ENCODE results near the gene DCBLD1.

The DCBLD1 gene

DNA sequence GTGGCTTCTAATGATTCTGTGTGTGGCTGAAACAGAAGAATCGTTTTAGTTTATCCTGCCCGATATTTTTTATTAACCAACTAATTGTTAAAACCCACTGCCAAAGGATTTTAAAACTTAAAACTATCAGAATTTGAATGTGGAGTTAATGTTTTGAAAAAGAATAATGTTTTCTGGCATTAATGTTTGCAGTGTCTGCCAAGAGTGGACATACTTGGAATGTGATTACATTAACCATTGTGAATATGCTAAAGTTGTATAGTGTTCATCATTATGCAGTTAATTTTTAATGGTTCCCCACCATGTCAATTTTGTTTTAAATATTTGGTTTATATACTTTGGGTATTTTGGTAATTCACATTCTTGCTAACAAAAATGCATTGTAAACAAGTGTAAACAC lies 24.4 kb downstream of the DCBLD1 start:
- Histone ChIP-seq H3K4me1 (ENCODE audit: control insufficient read depth, insufficient read depth, low read length) (no peaks in the 10 kb centered on the region), H3K27ac (ENCODE audit: extremely low read depth, low read depth, low read length) (no peak overlapping the region), H3K36me3 (ENCODE audit: control insufficient read depth in 2 of 2, insufficient read depth in 1 of 2, low read length in 2 of 2) (peaks cover 0 to 34% of the 10 kb centered on the region in 2 experiments; a peak in 1 of 3 replicates), H3K9me3 (ENCODE audit: control insufficient read depth, insufficient read depth, low read depth, low read length) (no peaks in the 10 kb centered on the region), H3K4me3 (ENCODE audit: low read depth, low read length) (no peak overlapping the region)
- ChIA-PET CTCF (no interaction called here), POLR2A (no interaction called here)
- TF ChIP-seq, protein P1, sequence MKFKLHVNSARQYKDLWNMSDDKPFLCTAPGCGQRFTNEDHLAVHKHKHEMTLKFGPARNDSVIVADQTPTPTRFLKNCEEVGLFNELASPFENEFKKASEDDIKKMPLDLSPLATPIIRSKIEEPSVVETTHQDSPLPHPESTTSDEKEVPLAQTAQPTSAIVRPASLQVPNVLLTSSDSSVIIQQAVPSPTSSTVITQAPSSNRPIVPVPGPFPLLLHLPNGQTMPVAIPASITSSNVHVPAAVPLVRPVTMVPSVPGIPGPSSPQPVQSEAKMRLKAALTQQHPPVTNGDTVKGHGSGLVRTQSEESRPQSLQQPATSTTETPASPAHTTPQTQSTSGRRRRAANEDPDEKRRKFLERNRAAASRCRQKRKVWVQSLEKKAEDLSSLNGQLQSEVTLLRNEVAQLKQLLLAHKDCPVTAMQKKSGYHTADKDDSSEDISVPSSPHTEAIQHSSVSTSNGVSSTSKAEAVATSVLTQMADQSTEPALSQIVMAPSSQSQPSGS (tag by site-specific recombination; IDR thresholded peaks at IDR 0.05; ENCODE audit: low read depth) = no peak
- TF ChIP-seq ZNF623 (tag by site-specific recombination; IDR thresholded peaks at IDR 0.05) (no peak), ZNF596 (tag by site-specific recombination; IDR thresholded peaks at IDR 0.05) (no peak), SETDB1 (IDR thresholded peaks at IDR 0.05; ENCODE audit: insufficient read length, low read length) (no peak), ZNF114 (tag by site-specific recombination; IDR thresholded peaks at IDR 0.05) (no peak), ZNF133 (tag by site-specific recombination; IDR thresholded peaks at IDR 0.05) (no peak), ZNF394 (tag by site-specific recombination; IDR thresholded peaks at IDR 0.05; ENCODE audit: borderline replicate concordance) (no peak)
- TF ChIP-seq, protein P2, sequence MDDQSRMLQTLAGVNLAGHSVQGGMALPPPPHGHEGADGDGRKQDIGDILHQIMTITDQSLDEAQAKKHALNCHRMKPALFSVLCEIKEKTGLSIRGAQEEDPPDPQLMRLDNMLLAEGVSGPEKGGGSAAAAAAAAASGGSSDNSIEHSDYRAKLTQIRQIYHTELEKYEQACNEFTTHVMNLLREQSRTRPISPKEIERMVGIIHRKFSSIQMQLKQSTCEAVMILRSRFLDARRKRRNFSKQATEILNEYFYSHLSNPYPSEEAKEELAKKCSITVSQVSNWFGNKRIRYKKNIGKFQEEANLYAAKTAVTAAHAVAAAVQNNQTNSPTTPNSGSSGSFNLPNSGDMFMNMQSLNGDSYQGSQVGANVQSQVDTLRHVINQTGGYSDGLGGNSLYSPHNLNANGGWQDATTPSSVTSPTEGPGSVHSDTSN (CRISPR knock-in tag; IDR thresholded peaks at IDR 0.05) = no peak
- TF ChIP-seq, protein P3, sequence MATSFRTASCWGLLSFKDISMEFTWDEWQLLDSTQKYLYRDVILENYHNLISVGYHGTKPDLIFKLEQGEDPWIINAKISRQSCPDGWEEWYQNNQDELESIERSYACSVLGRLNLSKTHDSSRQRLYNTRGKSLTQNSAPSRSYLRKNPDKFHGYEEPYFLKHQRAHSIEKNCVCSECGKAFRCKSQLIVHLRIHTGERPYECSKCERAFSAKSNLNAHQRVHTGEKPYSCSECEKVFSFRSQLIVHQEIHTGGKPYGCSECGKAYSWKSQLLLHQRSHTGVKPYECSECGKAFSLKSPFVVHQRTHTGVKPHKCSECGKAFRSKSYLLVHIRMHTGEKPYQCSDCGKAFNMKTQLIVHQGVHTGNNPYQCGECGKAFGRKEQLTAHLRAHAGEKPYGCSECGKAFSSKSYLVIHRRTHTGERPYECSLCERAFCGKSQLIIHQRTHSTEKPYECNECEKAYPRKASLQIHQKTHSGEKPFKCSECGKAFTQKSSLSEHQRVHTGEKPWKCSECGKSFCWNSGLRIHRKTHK (tag by site-specific recombination; IDR thresholded peaks at IDR 0.05) = no peak
- TF ChIP-seq, protein P4, sequence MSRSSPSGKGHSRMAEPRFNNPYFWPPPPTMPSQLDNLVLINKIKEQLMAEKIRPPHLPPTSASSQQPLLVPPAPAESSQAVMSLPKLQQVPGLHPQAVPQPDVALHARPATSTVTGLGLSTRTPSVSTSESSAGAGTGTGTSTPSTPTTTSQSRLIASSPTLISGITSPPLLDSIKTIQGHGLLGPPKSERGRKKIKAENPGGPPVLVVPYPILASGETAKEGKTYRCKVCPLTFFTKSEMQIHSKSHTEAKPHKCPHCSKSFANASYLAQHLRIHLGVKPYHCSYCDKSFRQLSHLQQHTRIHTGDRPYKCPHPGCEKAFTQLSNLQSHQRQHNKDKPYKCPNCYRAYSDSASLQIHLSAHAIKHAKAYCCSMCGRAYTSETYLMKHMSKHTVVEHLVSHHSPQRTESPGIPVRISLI (tag by site-specific recombination; IDR thresholded peaks at IDR 0.05) = no peak
- TF ChIP-seq, protein P5, sequence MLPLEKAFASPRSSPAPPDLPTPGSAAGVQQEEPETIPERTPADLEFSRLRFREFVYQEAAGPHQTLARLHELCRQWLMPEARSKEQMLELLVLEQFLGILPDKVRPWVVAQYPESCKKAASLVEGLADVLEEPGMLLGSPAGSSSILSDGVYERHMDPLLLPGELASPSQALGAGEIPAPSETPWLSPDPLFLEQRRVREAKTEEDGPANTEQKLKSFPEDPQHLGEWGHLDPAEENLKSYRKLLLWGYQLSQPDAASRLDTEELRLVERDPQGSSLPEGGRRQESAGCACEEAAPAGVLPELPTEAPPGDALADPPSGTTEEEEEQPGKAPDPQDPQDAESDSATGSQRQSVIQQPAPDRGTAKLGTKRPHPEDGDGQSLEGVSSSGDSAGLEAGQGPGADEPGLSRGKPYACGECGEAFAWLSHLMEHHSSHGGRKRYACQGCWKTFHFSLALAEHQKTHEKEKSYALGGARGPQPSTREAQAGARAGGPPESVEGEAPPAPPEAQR (tag by site-specific recombination; IDR thresholded peaks at IDR 0.05) = no peak

DNA sequence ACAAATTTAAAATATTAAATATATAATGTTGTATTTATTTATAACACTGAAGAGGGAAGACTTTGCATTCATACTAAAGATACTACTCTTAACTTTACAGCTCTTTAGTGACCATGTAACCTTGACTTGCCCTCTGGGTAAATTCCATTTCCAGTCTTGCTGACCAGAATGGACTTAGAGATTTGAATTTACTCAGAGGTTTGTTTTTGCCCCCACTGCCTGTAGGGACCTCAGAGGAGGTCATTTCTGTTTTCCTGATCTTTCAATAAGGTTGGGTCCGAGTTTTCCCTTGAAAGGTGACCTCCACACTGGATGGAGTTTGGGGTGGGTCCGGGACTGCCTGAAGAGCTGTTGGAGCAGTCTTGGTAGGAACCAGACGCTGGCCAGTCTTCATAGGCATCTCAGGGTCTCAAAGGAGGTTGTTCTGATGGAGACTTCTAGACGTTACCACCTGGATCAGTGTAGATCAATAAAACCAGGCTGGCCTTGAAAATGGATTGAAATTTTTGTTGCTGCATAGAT lies 26.0 kb downstream of the DCBLD1 start:
- no peak overlapping the region for H3K4me3 ChIP-seq (ENCODE audit: low read depth, low read length)
- H3K27ac ChIP-seq (ENCODE audit: extremely low read depth, low read depth, low read length) = no peak overlapping the region
- CTCF ChIA-PET = no interaction called here
- peaks cover 0 to 34% of the 10 kb centered on the region in 2 experiments; a peak in 1 of 3 replicates for H3K36me3 ChIP-seq (ENCODE audit: control insufficient read depth in 2 of 2, insufficient read depth in 1 of 2, low read length in 2 of 2)
- POLR2A ChIA-PET = no interaction called here
- peaks cover 4% of the 10 kb centered on the region; the same call in 1 of the 2 replicates for H3K4me1 ChIP-seq (ENCODE audit: control insufficient read depth, insufficient read depth, low read length)
- no peaks in the 10 kb centered on the region for H3K9me3 ChIP-seq (ENCODE audit: control insufficient read depth, insufficient read depth, low read depth, low read length)
- TF ChIP-seq ZNF670 (tag by site-specific recombination; IDR thresholded peaks at IDR 0.05; ENCODE audit: low read depth) = no peak
- TF ChIP-seq, protein P2 (CRISPR knock-in tag; IDR thresholded peaks at IDR 0.05) = no peak
- TF ChIP-seq RBAK (tag by site-specific recombination; IDR thresholded peaks at IDR 0.05) = no peak
- TF ChIP-seq EGR2 (tag by site-specific recombination; IDR thresholded peaks at IDR 0.05; ENCODE audit: low read depth) = no peak
- TF ChIP-seq, protein P6, sequence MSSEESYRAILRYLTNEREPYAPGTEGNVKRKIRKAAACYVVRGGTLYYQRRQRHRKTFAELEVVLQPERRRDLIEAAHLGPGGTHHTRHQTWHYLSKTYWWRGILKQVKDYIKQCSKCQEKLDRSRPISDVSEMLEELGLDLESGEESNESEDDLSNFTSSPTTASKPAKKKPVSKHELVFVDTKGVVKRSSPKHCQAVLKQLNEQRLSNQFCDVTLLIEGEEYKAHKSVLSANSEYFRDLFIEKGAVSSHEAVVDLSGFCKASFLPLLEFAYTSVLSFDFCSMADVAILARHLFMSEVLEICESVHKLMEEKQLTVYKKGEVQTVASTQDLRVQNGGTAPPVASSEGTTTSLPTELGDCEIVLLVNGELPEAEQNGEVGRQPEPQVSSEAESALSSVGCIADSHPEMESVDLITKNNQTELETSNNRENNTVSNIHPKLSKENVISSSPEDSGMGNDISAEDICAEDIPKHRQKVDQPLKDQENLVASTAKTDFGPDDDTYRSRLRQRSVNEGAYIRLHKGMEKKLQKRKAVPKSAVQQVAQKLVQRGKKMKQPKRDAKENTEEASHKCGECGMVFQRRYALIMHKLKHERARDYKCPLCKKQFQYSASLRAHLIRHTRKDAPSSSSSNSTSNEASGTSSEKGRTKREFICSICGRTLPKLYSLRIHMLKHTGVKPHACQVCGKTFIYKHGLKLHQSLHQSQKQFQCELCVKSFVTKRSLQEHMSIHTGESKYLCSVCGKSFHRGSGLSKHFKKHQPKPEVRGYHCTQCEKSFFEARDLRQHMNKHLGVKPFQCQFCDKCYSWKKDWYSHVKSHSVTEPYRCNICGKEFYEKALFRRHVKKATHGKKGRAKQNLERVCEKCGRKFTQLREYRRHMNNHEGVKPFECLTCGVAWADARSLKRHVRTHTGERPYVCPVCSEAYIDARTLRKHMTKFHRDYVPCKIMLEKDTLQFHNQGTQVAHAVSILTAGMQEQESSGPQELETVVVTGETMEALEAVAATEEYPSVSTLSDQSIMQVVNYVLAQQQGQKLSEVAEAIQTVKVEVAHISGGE (tag by site-specific recombination; conservative IDR thresholded peaks at IDR 0.05; ENCODE audit: low read depth) = no peak
- TF ChIP-seq ZNF302 (tag by site-specific recombination; IDR thresholded peaks at IDR 0.05; ENCODE audit: low read depth) = no peak
- TF ChIP-seq GLIS2 (tag by site-specific recombination; IDR thresholded peaks at IDR 0.05) = no peak
- TF ChIP-seq ZNF350 (tag by site-specific recombination; IDR thresholded peaks at IDR 0.05) = no peak
- no peak for TF ChIP-seq ZNF837 (tag by site-specific recombination; IDR thresholded peaks at IDR 0.05)
- no peak for TF ChIP-seq ZNF626 (tag by site-specific recombination; IDR thresholded peaks at IDR 0.05)
- no peak for TF ChIP-seq ZBTB48 (tag by site-specific recombination; IDR thresholded peaks at IDR 0.05)
- no peak for TF ChIP-seq ZNF138 (tag by site-specific recombination; IDR thresholded peaks at IDR 0.05; ENCODE audit: borderline replicate concordance)
- no peak for TF ChIP-seq ZNF155 (tag by site-specific recombination; IDR thresholded peaks at IDR 0.05)
- TF ChIP-seq MEIS1 (CRISPR knock-in tag; IDR thresholded peaks at IDR 0.05; ENCODE audit: borderline replicate concordance) = no peak
